Stimulated activated CD4-positive, alpha-beta T cell treated with anti-CD3 and anti-CD28 coated beads, Interleukin-1b, Interleukin-23, amount 100 ng/mL, for 4 hours (primary cell): ENCODE results near the gene IRGQ.
A peak's percentile ranks its signal among the peaks of the same experiment; 100 is the strongest.
"Not testable (repeated sequence)": the region's sequence is repeated elsewhere in the genome, so short reads cannot be mapped to it uniquely, and the experiment has no call there.

Experiments
- DNase-seq, 2 donors: peaks; one replicate each; pipeline ENCODE4 v3.0.0-alpha.2; 2020; ENCODE audit warnings: low read depth in 2 of 2

Gene IRGQ

GRCh38 chr19:43595999-43596841 lies at the start of gene IRGQ, which contains the start of gene ZNF576:
TSS of gene IRGQ (minus strand) at chr19:43596134. CDS start at chr19:43595338, 796 bp downstream.
TSS of gene ZNF576 (plus strand) at chr19:43596595. CDS start at chr19:43597109, 514 bp downstream.
- peak; percentile 100 for DNase-seq

- DNase-seq = no peak
These were observed 48.2 kb upstream of the IRGQ start for GRCh38 chr19:43644181-43644580.

- DNase-seq = no peak
These were observed 47.4 kb upstream of the IRGQ start for GRCh38 chr19:43643326-43643725.

- no peak for DNase-seq
These were observed 46.6 kb upstream of the IRGQ start for GRCh38 chr19:43642531-43642930.

- no peak for DNase-seq
These were observed 45.4 kb upstream of the IRGQ start for GRCh38 chr19:43641333-43641732.

GRCh38 chr19:43640424-43640757 lies 44.5 kb upstream of the IRGQ start:
- DNase-seq = no peak

- DNase-seq = peak; percentile 50
These were observed 43.8 kb upstream of the IRGQ start, which contains the start of gene CADM4 for GRCh38 chr19:43639519-43640423. TSS of gene CADM4 (minus strand) at chr19:43639850. CDS start at chr19:43639790, 60 bp downstream.

- DNase-seq = no peak
These were observed 43.1 kb upstream of the IRGQ start for GRCh38 chr19:43638995-43639518.

GRCh38 chr19:43638214-43638994 lies 42.5 kb upstream of the IRGQ start:
- DNase-seq = no peak

GRCh38 chr19:43636121-43636683 lies 40.3 kb upstream of the IRGQ start:
- DNase-seq = no peak

GRCh38 chr19:43635561-43635940 lies 39.6 kb upstream of the IRGQ start:
- not testable (repeated sequence) for DNase-seq

- DNase-seq = no peak
These were observed 39.1 kb upstream of the IRGQ start for GRCh38 chr19:43634872-43635560.

- no peak for DNase-seq
These were observed 38.6 kb upstream of the IRGQ start for GRCh38 chr19:43634506-43634871.

- no peak for DNase-seq
These were observed 38.1 kb upstream of the IRGQ start for GRCh38 chr19:43634068-43634467.

- no peak for DNase-seq
These were observed 37.6 kb upstream of the IRGQ start for GRCh38 chr19:43633520-43633919.

GRCh38 chr19:43631491-43631890 lies 35.6 kb upstream of the IRGQ start:
- DNase-seq = no peak

GRCh38 chr19:43628646-43629326 lies 32.9 kb upstream of the IRGQ start:
- DNase-seq = no peak

- no peak for DNase-seq
These were observed 30.9 kb upstream of the IRGQ start for GRCh38 chr19:43626838-43627237.

- DNase-seq = no peak
These were observed 30.1 kb upstream of the IRGQ start for GRCh38 chr19:43625918-43626579.
